HFFc6 (cell line): ENCODE measurements around the gene TACR1. TPM values are rescaled to one million over a fixed set of nuclear protein-coding genes. Genes with fewer than 3 reads are reported as not detected.

Source experiments
- DNase-seq: peaks from one replicate; pipeline ENCODE4 v3.0.0-alpha.2; 2018
- H3K27ac Mint-ChIP-seq: 2 replicates; pipeline ENCODE4 v1.8.0; 2020; ENCODE audit warnings: mild to moderate bottlenecking, mixed read lengths
- H3K27me3 Mint-ChIP-seq: 2 replicates; pipeline ENCODE4 v1.8.0; 2021; ENCODE audit warnings: mild to moderate bottlenecking, moderate library complexity, mixed read lengths; ENCODE audit not compliant: insufficient read depth
- H3K36me3 Mint-ChIP-seq: 2 replicates; pipeline ENCODE4 v1.8.0; 2021; ENCODE audit warnings: low read depth, mixed read lengths
- H3K4me1 Mint-ChIP-seq: 2 replicates; pipeline ENCODE4 v1.8.0; 2020; ENCODE audit warnings: low read depth, mixed read lengths
- H3K4me3 Mint-ChIP-seq: 2 replicates; pipeline ENCODE4 v1.8.0; 2020; ENCODE audit warnings: mild to moderate bottlenecking, moderate library complexity, mixed read lengths
- H3K9me3 Mint-ChIP-seq: 2 replicates; pipeline ENCODE4 v1.8.0; 2020; ENCODE audit warnings: mild to moderate bottlenecking, mixed read lengths
- CTCF ChIP-seq: fragments of 200-600 bp; sonication (generic); IDR thresholded peaks from 2 replicates; pipeline ENCODE4 v1.5.0; 2021; ENCODE audit warnings: antibody characterized with exemption, mild to moderate bottlenecking
- total RNA-seq, 6 experiments: library from RNA; stranded (reverse); fragmentation: NEBNext Ultra II Directional; extraction: Animal tissue kit (Norgen Biotek cat#: 25700); gene quantifications; 2 replicates in 1 of 6; 3 replicates in 5 of 6; pipeline ENCODE4 v1.2.3, GENCODE V29; 2021

TACR1 gene
- total RNA-seq, 6 experiments from 2014 or later = 0.10 to 0.18 (median 0.17) TPM; not detected in 1

- peaks cover under 1% of the 10 kb centered on the region for H3K4me1 Mint-ChIP-seq
Observed at GRCh38 chr2:75194184-75194868, 5.0 kb downstream of the TACR1 start.

GRCh38 chr2:75192496-75192895 is 6.8 kb downstream of the TACR1 start:
- Mint-ChIP-seq H3K27me3 (peaks cover 33% of the 10 kb centered on the region), H3K36me3 (no peaks in the 10 kb centered on the region), H3K4me3 (no peak overlapping the region), H3K4me1 (no peaks in the 10 kb centered on the region), H3K27ac (no peak overlapping the region), H3K9me3 (no peaks in the 10 kb centered on the region)
- DNase-seq = no peak
- no peak for TF ChIP-seq CTCF

More at GRCh38 chr2:75194184-75194868, 5.0 kb downstream of the TACR1 start:
- Mint-ChIP-seq H3K36me3 (no peaks in the 10 kb centered on the region), H3K27me3 (peaks cover 33% of the 10 kb centered on the region), H3K9me3 (no peaks in the 10 kb centered on the region), H3K27ac (no peak overlapping the region), H3K4me3 (no peak overlapping the region)
- DNase-seq = no peak
- no peak for TF ChIP-seq CTCF

- H3K9me3 Mint-ChIP-seq = no peaks in the 10 kb centered on the region
- H3K27ac Mint-ChIP-seq = no peak overlapping the region
- no peaks in the 10 kb centered on the region for H3K4me1 Mint-ChIP-seq
- no peak for TF ChIP-seq CTCF
- no peaks in the 10 kb centered on the region for H3K36me3 Mint-ChIP-seq
- peaks cover 24% of the 10 kb centered on the region for H3K27me3 Mint-ChIP-seq
- H3K4me3 Mint-ChIP-seq = no peak overlapping the region
- no peak for DNase-seq
Observed at GRCh38 chr2:75190271-75190990, 8.9 kb downstream of the TACR1 start.

- Mint-ChIP-seq H3K9me3 (no peaks in the 10 kb centered on the region), H3K36me3 (no peaks in the 10 kb centered on the region), H3K4me3 (no peak overlapping the region), H3K27me3 (peaks cover 18% of the 10 kb centered on the region), H3K4me1 (no peaks in the 10 kb centered on the region), H3K27ac (no peak overlapping the region)
- no peak for TF ChIP-seq CTCF
- DNase-seq = no peak
Observed at GRCh38 chr2:75186821-75187220, 12.5 kb downstream of the TACR1 start.

- no peak for DNase-seq
- no peak for TF ChIP-seq CTCF
- peaks cover 4% of the 10 kb centered on the region for H3K27me3 Mint-ChIP-seq
- H3K27ac Mint-ChIP-seq = no peak overlapping the region
- no peaks in the 10 kb centered on the region for H3K9me3 Mint-ChIP-seq
- no peak overlapping the region for H3K4me3 Mint-ChIP-seq
- H3K4me1 Mint-ChIP-seq = no peaks in the 10 kb centered on the region
- H3K36me3 Mint-ChIP-seq = no peaks in the 10 kb centered on the region
Observed at GRCh38 chr2:75182606-75183005, 16.7 kb downstream of the TACR1 start.
